MM.1S (cell line): ENCODE measurements around the gene STON2.

Experiments
- EZH2 ChIP-seq: fragments of 300-600 bp; sonication (generic); optimal IDR thresholded peaks from 2 replicates; pipeline ENCODE3; 2017; ENCODE audit warnings: low read depth, mild to moderate bottlenecking, antibody characterized with exemption, low read length, mixed read lengths
- TF ChIP-seq, protein P1 (sequence below): fragments of 300-600 bp; sonication (generic); IDR thresholded peaks from 2 replicates; pipeline ENCODE4 v1.5.1; 2016; ENCODE audit warnings: antibody characterized with exemption, low read length, mixed read lengths

DNA sequence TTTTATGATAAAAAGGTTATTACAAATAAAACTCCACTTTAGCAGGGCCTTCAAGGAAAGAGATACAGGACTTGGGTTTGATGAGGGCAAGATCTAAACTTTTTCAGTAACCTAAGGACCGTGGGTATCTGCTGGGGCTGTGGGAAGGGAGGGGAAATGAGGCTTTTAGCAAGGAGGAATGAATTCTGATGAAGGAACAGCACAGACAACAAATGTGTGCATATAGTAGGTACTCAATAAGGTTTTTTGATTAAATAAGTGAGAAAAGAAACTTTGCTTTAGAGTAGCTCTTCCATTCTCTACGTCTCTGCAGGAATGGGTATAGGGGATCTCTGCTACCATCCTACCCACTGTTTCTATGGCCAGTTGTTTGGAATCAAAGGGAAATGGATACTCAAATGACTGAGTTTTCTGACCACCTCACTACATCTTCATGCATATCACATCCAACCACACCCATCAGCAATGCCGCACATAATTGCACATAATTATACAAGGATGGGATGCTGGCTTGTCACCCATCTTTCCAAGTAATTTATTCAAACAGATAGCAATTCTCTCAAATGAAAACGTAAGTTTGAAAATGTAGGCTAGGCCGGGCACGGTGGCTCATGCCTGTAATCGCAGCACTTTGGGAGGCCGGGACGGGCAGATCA is 119.9 kb downstream of the STON2 start:
- TF ChIP-seq, protein P1, sequence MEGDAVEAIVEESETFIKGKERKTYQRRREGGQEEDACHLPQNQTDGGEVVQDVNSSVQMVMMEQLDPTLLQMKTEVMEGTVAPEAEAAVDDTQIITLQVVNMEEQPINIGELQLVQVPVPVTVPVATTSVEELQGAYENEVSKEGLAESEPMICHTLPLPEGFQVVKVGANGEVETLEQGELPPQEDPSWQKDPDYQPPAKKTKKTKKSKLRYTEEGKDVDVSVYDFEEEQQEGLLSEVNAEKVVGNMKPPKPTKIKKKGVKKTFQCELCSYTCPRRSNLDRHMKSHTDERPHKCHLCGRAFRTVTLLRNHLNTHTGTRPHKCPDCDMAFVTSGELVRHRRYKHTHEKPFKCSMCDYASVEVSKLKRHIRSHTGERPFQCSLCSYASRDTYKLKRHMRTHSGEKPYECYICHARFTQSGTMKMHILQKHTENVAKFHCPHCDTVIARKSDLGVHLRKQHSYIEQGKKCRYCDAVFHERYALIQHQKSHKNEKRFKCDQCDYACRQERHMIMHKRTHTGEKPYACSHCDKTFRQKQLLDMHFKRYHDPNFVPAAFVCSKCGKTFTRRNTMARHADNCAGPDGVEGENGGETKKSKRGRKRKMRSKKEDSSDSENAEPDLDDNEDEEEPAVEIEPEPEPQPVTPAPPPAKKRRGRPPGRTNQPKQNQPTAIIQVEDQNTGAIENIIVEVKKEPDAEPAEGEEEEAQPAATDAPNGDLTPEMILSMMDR = no peak
- TF ChIP-seq EZH2 = no peak
